Glomerular visceral epithelial cell (primary cell): ENCODE data around the gene GPRIN2.
"Not testable (repeated sequence)": the region's sequence is repeated elsewhere in the genome, so short reads cannot be mapped to it uniquely, and the experiment has no call there.

ENCODE experiments used
- DNase-seq: peaks from one replicate; pipeline ENCODE4 v3.0.0-alpha.2; 2016; ENCODE audit errors: extremely low spot score

GPRIN2 gene

DNA sequence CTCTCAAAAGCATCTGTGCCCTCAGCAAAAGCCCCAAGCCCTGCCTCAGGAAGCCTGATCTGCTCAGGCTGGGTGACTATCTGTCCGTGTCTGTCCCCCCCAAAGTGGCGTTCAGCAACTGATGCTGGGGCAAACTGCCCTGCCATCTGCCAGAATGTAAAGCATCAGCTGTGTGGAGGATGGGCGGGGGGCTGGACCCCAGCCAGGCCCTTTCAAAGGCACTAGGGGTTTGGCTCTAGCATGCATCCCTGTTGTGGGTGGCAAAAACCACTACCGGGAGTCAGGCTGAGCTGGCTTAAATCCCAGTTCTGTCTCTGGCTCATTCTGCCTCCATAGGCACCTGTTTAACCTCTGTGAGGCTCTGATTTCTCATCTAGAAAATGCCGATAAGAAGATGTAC, 35.5 kb downstream of the GPRIN2 start:
- DNase-seq, result peak; percentile 86

- DNase-seq, result no peak
Measured at GRCh38 chr10:46520381-46520780, 36.1 kb downstream of the GPRIN2 start.

- no peak for DNase-seq
Measured at GRCh38 chr10:46518028-46518725, 38.3 kb downstream of the GPRIN2 start.

- no peak for DNase-seq
Measured at GRCh38 chr10:46517541-46517940, 38.9 kb downstream of the GPRIN2 start.

DNA sequence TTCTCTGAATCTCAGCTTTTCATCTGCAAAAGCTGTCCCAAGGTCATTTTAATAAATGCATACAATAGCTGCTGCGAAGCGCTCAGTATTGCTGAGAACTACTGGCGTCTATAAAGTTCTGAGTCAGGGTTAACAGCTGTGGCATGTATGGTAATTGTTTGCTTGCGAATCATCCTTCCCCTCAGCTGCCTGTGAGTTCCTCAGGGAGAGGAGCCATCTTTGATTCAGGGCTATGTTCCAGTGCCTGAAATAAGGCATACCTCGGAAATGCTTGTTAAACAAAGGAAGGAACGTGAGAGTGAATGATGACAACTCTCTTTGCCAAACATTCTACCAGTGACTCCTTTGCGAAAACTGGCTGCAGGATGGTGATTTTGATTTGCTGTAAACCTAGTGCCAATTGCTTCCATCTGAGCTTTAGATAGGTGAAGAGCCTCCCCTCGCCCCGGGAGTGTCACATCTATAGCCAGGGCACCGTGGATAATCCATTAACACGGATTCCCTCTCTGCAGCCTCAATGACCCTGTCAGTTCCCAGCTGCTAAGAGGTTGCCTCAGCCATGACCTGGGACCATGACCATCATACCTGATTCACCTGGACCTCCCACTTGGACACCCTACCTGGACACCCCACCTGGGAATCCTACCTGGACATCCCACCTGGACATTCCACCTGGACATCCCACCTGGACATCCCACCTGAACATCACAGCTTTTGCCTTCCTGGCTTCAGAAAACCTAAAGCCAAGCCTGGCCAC, 39.6 kb downstream of the GPRIN2 start:
- DNase-seq, result peak; percentile 71

- DNase-seq, result no peak
Measured at GRCh38 chr10:46515793-46516192, 40.7 kb downstream of the GPRIN2 start.

GRCh38 chr10:46515366-46515765, 41.1 kb downstream of the GPRIN2 start:
- no peak for DNase-seq

DNA sequence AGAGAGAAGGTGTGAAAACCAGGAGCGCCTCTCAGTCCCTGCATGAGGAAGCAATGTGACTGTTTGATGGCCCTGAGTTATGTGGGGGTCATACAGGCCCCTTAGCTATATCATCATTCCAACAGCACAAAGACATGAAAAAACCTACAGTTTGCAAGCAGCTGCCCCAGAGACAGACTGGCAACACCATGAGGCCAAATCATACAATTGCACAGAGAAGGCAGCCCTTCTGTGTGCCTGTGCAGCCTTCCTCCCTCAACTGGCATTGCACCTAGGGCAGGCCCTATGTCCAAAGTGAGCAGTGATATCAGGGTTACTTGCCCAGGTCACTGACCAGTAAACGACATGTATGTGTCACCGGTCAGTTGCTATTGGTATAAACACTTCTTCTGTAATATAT, 41.6 kb downstream of the GPRIN2 start:
- DNase-seq, result no peak

DNA sequence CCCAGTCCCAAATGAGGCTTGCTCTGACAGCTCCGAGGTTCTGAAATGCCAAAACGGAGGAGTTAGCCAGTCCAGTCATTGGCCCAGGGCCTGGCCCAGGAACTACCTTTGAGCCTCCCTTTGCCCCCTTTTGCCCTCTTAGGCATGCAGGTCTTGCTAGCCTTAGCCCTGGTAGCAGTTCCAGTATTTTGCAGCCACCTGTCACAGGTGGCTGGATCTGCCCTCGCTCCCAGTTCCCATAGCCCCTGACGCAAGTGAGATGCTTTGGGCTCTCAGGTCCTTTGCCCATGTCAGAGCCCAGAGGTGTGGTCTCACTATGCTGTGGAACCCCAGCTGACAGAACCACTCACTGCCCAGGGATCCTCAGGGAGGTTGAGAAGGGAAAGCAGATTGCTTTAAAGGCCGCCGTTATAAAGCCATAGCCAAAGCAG, 42.0 kb downstream of the GPRIN2 start:
- no peak for DNase-seq

GRCh38 chr10:46513333-46513732, 43.1 kb downstream of the GPRIN2 start:
- not testable (repeated sequence) for DNase-seq

GRCh38 chr10:46512725-46513124, 43.7 kb downstream of the GPRIN2 start:
- not testable (repeated sequence) for DNase-seq

DNA sequence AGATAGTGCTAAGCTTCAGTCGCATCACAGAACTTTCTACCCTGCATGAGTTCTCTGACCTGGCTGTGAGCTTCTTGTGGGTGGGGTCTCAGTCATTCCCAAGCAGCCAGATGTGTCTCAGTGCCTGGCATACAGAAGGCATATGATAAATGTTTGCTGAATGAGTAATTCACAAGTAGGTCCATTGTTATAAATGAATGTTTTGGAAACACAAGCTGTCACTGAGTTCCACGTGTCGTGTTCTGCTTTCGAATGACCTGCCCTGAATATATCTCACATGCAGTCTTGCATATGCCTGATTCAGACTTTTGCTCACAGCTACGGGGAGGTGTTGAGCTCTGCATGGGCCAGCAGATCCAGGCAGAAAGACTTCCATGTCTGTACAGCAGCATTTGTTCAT, 44.5 kb downstream of the GPRIN2 start:
- DNase-seq, result not testable (repeated sequence)
